Progenitor cell of endocrine pancreas (in vitro differentiated cells): ENCODE data around the gene ZKSCAN1. TPM values are rescaled to one million over a fixed set of nuclear protein-coding genes. Genes with fewer than 3 reads are reported as not detected.

ENCODE experiments used
- DNase-seq: peaks from one replicate; pipeline ENCODE4 v3.0.0; 2021; ENCODE audit warnings: low spot score; ENCODE audit not compliant: unreplicated experiment
- H3K27ac Mint-ChIP-seq: 2 replicates; pipeline ENCODE4 v1.8.0; 2021; ENCODE audit warnings: mild to moderate bottlenecking, moderate library complexity, mixed read lengths
- H3K27me3 Mint-ChIP-seq: 2 replicates; pipeline ENCODE4 v1.8.0; 2021; ENCODE audit warnings: mixed read lengths
- H3K36me3 Mint-ChIP-seq: 2 replicates; pipeline ENCODE4 v1.8.0; 2022; ENCODE audit warnings: mixed read lengths; ENCODE audit not compliant: insufficient read depth
- H3K4me1 Mint-ChIP-seq: 2 replicates; pipeline ENCODE4 v1.8.0; 2021; ENCODE audit warnings: low read depth, mixed read lengths
- H3K4me3 Mint-ChIP-seq: 2 replicates; pipeline ENCODE4 v1.8.0; 2021; ENCODE audit warnings: low read depth, mild to moderate bottlenecking, moderate library complexity, mixed read lengths
- H3K9me3 Mint-ChIP-seq: 2 replicates; pipeline ENCODE4 v1.8.0; 2021; ENCODE audit warnings: low read depth, mixed read lengths
- CTCF ChIP-seq: fragments of 200-600 bp; sonication (generic); IDR thresholded peaks from one replicate; pipeline ENCODE4 v1.5.0; 2021; ENCODE audit warnings: antibody characterized with exemption, mild to moderate bottlenecking; ENCODE audit not compliant: unreplicated experiment
- total RNA-seq: library from RNA; stranded (reverse); gene quantifications from 2 replicates; pipeline ENCODE4 v1.2.1, GENCODE V29; 2021

ZKSCAN1 gene
- total RNA-seq, 1 donor from 2014 or later, result 209 TPM

DNA sequence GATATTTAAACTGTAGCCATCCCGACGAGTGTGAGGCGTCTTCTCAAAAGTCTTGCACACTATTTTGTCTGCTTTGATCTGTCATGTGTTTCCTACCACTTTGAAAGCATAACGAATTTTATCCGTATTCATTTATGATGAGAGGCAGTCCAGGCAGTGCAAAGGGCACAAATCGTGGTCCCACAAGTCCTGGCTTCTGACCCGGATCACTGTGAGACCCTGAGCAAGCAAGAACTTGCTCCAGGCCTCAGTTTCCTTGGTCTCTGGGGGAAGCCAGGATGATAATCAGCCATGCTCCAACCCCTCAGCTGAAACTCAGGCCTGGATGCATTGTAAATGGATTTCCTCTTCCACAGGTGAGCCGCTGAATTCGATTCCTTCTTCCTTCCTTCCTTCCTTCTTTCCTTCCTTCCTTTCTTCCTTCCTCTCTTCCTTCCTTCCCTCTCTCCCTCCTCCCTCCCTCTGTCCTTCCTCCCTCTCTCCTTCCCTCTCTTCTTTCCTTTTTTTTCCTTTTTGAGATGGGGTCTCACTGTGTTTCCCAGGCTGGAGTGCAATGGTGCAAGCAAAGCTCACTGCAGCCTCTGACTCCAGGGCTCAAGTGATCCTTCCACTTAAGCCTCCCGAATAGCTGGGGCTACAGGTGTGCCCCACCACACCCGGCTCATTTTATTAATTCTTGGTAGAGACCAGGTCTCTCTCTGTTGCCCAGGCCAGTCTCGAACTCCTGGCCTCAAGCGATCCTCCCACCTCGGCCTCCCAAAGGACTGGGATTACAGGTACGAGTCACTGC is 18.4 kb upstream of the ZKSCAN1 start:
- Mint-ChIP-seq H3K4me1 (peaks cover 24% of the 10 kb centered on the region), H3K27ac (peak overlapping the region; percentile 23), H3K4me3 (peak overlapping the region; percentile 42), H3K9me3 (no peaks in the 10 kb centered on the region), H3K27me3 (no peaks in the 10 kb centered on the region), H3K36me3 (no peaks in the 10 kb centered on the region)
- no peak for DNase-seq
- no peak for TF ChIP-seq CTCF

DNA sequence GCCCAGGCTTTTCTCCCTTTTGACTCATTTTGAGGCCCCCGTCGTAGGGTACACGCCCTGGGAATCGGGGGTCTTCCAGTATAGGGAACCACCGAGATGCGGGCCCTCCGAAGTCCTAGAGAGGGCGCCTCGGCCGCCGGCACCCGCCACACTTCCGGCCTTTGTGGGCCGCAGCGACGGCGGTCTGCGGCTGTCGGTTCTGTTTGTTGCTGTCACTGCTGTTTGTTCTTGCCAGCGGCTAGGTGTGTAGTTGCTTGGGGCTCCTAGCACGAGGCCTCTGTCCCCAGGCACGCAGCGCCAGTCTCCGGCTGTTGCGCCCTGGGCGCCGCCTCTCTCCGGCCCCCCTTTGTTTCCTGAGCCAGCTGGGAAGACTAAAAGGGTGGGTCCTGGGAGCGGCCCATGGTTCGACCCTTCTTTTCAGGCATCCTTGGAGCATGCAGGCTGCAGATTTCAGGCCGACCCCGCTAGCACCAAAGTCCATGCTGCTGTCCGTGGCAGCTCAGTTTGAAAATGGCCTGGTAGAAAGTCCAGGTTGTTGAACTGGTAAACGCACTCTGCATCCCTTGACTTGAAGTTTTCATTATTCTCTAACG is 17.8 kb upstream of the ZKSCAN1 start:
- Mint-ChIP-seq H3K27me3 (no peaks in the 10 kb centered on the region), H3K27ac (peak overlapping the region; percentile 23), H3K4me1 (peaks cover 24% of the 10 kb centered on the region), H3K9me3 (no peaks in the 10 kb centered on the region), H3K4me3 (peak overlapping the region; percentile 42), H3K36me3 (no peaks in the 10 kb centered on the region)
- no peak for DNase-seq
- TF ChIP-seq CTCF, result no peak

DNA sequence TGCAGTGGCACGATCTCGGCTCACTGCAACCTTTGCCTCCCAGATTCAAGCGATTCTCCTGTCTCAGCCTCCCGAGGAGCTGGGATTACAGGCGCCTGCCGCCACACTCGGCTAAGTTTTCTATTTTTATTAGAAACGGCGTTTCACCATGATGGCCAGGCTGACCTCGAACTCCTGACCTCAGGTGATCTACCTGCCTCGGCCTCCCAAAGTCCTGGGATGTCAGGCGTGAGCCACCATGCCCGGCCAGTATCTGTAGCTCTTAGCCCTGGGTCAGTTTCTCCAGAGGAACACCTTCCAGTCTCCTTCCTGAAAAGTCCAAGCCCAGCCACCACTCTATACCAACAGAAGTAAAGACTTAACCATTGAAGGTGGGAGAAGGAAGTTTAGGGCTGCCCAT is 15.2 kb upstream of the ZKSCAN1 start:
- H3K9me3 Mint-ChIP-seq, result no peaks in the 10 kb centered on the region
- H3K27ac Mint-ChIP-seq, result peak overlapping the region; percentile 67
- no peaks in the 10 kb centered on the region for H3K36me3 Mint-ChIP-seq
- no peaks in the 10 kb centered on the region for H3K27me3 Mint-ChIP-seq
- no peak overlapping the region for H3K4me3 Mint-ChIP-seq
- H3K4me1 Mint-ChIP-seq, result peaks cover 37% of the 10 kb centered on the region
- DNase-seq, result no peak
- TF ChIP-seq CTCF, result no peak

GRCh38 chr7:100003711-100004661 is 11.4 kb upstream of the ZKSCAN1 start:
- Mint-ChIP-seq H3K9me3 (no peaks in the 10 kb centered on the region), H3K27me3 (no peaks in the 10 kb centered on the region), H3K27ac (peak overlapping the region; percentile 95), H3K4me1 (peaks cover 53% of the 10 kb centered on the region), H3K36me3 (no peaks in the 10 kb centered on the region), H3K4me3 (peak overlapping the region; percentile 19)
- peak; percentile 43 for DNase-seq
- TF ChIP-seq CTCF, result no peak

- H3K27me3 Mint-ChIP-seq, result no peaks in the 10 kb centered on the region
- H3K36me3 Mint-ChIP-seq, result no peaks in the 10 kb centered on the region
- H3K27ac Mint-ChIP-seq, result peak overlapping the region; percentile 64
- H3K9me3 Mint-ChIP-seq, result no peaks in the 10 kb centered on the region
- TF ChIP-seq CTCF, result no peak
- H3K4me3 Mint-ChIP-seq, result no peak overlapping the region
- peaks cover 43% of the 10 kb centered on the region for H3K4me1 Mint-ChIP-seq
- no peak for DNase-seq
These were observed 7.5 kb upstream of the ZKSCAN1 start for GRCh38 chr7:100007887-100008286.
